Neural cell (in vitro differentiated cells): Measurements from ENCODE around the gene CD300A.

Experiments
- EZH2 ChIP-seq: fragments of 200-600, 300-800 bp; shearing (Covaris generic), sonication (generic); IDR thresholded peaks from 2 replicates; pipeline ENCODE4 v1.6.1; 2014; ENCODE audit warnings: antibody characterized with exemption, low read length, borderline replicate concordance, mild to moderate bottlenecking; ENCODE audit not compliant: insufficient read depth, poor library complexity, severe bottlenecking
- POLR2AphosphoS5 ChIP-seq: IDR thresholded peaks from 2 replicates; pipeline ENCODE4 v1.6.1; 2012
- RAD21 ChIP-seq: fragments of 450-650 bp; conservative IDR thresholded peaks from 2 replicates; pipeline ENCODE4 v1.6.1; 2014; ENCODE audit warnings: antibody characterized with exemption, mild to moderate bottlenecking, moderate library complexity
- SMC3 ChIP-seq: fragments of 450-650 bp; conservative IDR thresholded peaks from 2 replicates; pipeline ENCODE4 v1.6.1; 2014; ENCODE audit warnings: antibody characterized with exemption, mild to moderate bottlenecking, moderate library complexity; ENCODE audit not compliant: poor library complexity
- TAF1 ChIP-seq: IDR thresholded peaks from 2 replicates; pipeline ENCODE4 v1.6.1; 2012; ENCODE audit warnings: low read depth
- TF ChIP-seq, protein P1 (sequence below): fragments of 450-650 bp; IDR thresholded peaks from 2 replicates; pipeline ENCODE4 v1.5.1; 2014; ENCODE audit warnings: antibody characterized with exemption, mild to moderate bottlenecking, moderate library complexity; ENCODE audit not compliant: poor library complexity, severe bottlenecking
- TF ChIP-seq, protein P2 (sequence below): IDR thresholded peaks from 2 replicates; pipeline ENCODE4 v1.6.1; 2012; ENCODE audit warnings: borderline replicate concordance

DNA sequence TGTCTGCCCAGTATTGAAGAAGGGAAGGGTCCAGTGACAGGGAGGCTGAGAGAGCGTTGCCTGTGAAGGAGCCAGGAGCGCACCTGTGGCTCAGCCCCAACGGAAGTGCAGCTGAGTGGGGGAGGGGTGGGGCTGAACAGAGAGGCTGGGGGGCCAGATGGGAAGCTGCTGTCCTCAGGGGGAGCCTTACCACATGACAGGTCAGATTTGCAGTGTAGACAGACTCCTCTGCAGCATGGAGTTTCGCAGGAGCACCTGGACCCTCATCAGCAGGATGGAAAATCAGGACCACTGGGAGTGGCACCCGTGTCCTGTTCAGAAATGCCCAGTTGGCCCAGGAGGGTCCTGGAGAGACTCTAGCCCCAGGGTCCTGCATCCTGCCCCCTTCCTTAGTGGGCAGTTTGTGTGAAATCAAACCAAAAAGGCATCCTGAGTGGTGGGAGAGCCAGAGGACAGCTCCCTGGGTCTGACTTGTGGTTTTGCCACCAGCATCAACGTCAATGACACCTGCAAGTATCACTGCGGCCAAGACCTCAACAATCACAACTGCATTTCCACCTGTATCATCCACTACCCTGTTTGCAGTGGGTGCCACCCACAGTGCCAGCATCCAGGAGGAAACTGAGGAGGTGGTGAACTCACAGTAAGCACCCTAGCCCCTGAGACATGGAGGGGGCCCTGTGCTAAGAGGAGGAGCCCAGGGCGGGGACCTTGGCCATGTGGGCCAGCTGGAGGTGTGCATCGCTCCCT lies 7.8 kb downstream of the CD300A start:
- no peak for TF ChIP-seq EZH2
- TF ChIP-seq POLR2AphosphoS5, result no peak
- TF ChIP-seq, protein P1, sequence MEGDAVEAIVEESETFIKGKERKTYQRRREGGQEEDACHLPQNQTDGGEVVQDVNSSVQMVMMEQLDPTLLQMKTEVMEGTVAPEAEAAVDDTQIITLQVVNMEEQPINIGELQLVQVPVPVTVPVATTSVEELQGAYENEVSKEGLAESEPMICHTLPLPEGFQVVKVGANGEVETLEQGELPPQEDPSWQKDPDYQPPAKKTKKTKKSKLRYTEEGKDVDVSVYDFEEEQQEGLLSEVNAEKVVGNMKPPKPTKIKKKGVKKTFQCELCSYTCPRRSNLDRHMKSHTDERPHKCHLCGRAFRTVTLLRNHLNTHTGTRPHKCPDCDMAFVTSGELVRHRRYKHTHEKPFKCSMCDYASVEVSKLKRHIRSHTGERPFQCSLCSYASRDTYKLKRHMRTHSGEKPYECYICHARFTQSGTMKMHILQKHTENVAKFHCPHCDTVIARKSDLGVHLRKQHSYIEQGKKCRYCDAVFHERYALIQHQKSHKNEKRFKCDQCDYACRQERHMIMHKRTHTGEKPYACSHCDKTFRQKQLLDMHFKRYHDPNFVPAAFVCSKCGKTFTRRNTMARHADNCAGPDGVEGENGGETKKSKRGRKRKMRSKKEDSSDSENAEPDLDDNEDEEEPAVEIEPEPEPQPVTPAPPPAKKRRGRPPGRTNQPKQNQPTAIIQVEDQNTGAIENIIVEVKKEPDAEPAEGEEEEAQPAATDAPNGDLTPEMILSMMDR, result no peak
- TF ChIP-seq SMC3, result no peak
- TF ChIP-seq, protein P2, sequence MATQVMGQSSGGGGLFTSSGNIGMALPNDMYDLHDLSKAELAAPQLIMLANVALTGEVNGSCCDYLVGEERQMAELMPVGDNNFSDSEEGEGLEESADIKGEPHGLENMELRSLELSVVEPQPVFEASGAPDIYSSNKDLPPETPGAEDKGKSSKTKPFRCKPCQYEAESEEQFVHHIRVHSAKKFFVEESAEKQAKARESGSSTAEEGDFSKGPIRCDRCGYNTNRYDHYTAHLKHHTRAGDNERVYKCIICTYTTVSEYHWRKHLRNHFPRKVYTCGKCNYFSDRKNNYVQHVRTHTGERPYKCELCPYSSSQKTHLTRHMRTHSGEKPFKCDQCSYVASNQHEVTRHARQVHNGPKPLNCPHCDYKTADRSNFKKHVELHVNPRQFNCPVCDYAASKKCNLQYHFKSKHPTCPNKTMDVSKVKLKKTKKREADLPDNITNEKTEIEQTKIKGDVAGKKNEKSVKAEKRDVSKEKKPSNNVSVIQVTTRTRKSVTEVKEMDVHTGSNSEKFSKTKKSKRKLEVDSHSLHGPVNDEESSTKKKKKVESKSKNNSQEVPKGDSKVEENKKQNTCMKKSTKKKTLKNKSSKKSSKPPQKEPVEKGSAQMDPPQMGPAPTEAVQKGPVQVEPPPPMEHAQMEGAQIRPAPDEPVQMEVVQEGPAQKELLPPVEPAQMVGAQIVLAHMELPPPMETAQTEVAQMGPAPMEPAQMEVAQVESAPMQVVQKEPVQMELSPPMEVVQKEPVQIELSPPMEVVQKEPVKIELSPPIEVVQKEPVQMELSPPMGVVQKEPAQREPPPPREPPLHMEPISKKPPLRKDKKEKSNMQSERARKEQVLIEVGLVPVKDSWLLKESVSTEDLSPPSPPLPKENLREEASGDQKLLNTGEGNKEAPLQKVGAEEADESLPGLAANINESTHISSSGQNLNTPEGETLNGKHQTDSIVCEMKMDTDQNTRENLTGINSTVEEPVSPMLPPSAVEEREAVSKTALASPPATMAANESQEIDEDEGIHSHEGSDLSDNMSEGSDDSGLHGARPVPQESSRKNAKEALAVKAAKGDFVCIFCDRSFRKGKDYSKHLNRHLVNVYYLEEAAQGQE, result no peak
- no peak for TF ChIP-seq RAD21
- no peak for TF ChIP-seq TAF1
